Measurements from ENCODE around the gene FOXP3. TPM values are rescaled to one million over a fixed set of nuclear protein-coding genes. Genes with fewer than 3 reads are reported as not detected.

The FOXP3 gene
- polyA plus RNA-seq, 1 of the 3 experiments (the other 2 are of a cell fraction), result 0.12 TPM

DNA sequence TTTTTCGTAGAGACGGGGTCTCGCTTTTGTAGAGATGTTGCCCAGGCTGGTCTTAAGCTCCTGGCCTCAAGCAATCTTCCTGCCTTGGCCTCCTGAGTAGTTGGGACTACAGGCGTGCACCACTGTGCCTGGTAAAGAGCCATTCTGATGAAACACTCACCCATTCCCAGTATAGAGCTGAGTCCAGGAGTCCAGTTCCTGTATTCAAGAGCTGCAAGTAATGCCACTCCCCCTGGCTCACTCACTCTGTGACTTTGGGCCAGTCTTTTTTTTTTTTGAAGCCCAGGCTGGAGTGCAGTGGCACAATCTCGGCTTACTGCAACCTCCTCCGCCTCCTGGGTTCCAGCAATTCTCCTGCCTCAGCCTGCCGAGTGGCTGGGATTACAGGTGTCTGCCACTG is 25.8 kb downstream of the FOXP3 start:
- Histone ChIP-seq H3K4me3 (ENCODE audit: low read depth in 2 of 2, low read length in 1 of 2) (no peak overlapping the region), H3K9ac (no peak overlapping the region), H3K27ac (ENCODE audit: low read depth in 2 of 2, low read length in 1 of 2) (no peak overlapping the region), H4K20me1 (ENCODE audit: insufficient read depth) (no peaks in the 10 kb centered on the region), H3K27me3 (ENCODE audit: insufficient read depth) (no peaks in the 10 kb centered on the region; the same call in 1 of the 2 replicates), H3K79me2 (ENCODE audit: insufficient read depth) (no peaks in the 10 kb centered on the region), H3K9me3 (no peaks in the 10 kb centered on the region), H3K4me2 (no peak overlapping the region), H2AFZ (ENCODE audit: low read depth) (no peak overlapping the region), H3F3A (replicated peaks; ENCODE audit: insufficient read depth) (no peaks in the 10 kb centered on the region), H3K36me3 (replicated peaks in 1 of 2; ENCODE audit: control insufficient read depth in 1 of 2, insufficient read depth in 2 of 2, low read length in 1 of 2) (no peaks in the 10 kb centered on the region), H3K4me1 (ENCODE audit: control insufficient read depth in 1 of 2, insufficient read depth in 2 of 2, low read depth in 1 of 2, low read length in 1 of 2) (no peaks in the 10 kb centered on the region), H3K9me2 (no peaks in the 10 kb centered on the region)
- 39% methylated on average over 6 of the region's 7 CpGs for WGBS (ENCODE audit: low lambda C conversion rate)
- TF ChIP-seq FOXM1 (IDR thresholded peaks at IDR 0.05; ENCODE audit: low read depth) (no peak), RCOR1 (IDR thresholded peaks at IDR 0.05; ENCODE audit: low read length) (no peak), SIN3A (IDR thresholded peaks at IDR 0.05; ENCODE audit: borderline replicate concordance, low read depth, low read length) (no peak), MXI1 (IDR thresholded peaks at IDR 0.05; ENCODE audit: low read depth, low read length) (no peak), YY1 (IDR thresholded peaks at IDR 0.05; ENCODE audit: low read depth) (no peak), TAF1 (IDR thresholded peaks at IDR 0.05; ENCODE audit: borderline replicate concordance, low read depth, low read length) (no peak), MEF2A (IDR thresholded peaks at IDR 0.05; ENCODE audit: borderline replicate concordance, low read depth) (no peak), NFIC (IDR thresholded peaks at IDR 0.05; ENCODE audit: borderline replicate concordance) (no peak), RXRA (IDR thresholded peaks at IDR 0.05; ENCODE audit: borderline replicate concordance, low read depth) (no peak), EZH2phosphoT487 (IDR thresholded peaks at IDR 0.05; ENCODE audit: borderline replicate concordance, low read depth) (no peak), CHD2 (IDR thresholded peaks at IDR 0.05; ENCODE audit: low read length, partially characterized antibody) (no peak), JUND (IDR thresholded peaks at IDR 0.05) (no peak)
- TF ChIP-seq, protein P1, sequence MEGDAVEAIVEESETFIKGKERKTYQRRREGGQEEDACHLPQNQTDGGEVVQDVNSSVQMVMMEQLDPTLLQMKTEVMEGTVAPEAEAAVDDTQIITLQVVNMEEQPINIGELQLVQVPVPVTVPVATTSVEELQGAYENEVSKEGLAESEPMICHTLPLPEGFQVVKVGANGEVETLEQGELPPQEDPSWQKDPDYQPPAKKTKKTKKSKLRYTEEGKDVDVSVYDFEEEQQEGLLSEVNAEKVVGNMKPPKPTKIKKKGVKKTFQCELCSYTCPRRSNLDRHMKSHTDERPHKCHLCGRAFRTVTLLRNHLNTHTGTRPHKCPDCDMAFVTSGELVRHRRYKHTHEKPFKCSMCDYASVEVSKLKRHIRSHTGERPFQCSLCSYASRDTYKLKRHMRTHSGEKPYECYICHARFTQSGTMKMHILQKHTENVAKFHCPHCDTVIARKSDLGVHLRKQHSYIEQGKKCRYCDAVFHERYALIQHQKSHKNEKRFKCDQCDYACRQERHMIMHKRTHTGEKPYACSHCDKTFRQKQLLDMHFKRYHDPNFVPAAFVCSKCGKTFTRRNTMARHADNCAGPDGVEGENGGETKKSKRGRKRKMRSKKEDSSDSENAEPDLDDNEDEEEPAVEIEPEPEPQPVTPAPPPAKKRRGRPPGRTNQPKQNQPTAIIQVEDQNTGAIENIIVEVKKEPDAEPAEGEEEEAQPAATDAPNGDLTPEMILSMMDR (IDR thresholded peaks at IDR 0.05), result no peak
- TF ChIP-seq, protein P2, sequence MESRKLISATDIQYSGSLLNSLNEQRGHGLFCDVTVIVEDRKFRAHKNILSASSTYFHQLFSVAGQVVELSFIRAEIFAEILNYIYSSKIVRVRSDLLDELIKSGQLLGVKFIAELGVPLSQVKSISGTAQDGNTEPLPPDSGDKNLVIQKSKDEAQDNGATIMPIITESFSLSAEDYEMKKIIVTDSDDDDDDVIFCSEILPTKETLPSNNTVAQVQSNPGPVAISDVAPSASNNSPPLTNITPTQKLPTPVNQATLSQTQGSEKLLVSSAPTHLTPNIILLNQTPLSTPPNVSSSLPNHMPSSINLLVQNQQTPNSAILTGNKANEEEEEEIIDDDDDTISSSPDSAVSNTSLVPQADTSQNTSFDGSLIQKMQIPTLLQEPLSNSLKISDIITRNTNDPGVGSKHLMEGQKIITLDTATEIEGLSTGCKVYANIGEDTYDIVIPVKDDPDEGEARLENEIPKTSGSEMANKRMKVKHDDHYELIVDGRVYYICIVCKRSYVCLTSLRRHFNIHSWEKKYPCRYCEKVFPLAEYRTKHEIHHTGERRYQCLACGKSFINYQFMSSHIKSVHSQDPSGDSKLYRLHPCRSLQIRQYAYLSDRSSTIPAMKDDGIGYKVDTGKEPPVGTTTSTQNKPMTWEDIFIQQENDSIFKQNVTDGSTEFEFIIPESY (IDR thresholded peaks at IDR 0.05; ENCODE audit: borderline replicate concordance, low read depth), result no peak
- TF ChIP-seq, protein P3, sequence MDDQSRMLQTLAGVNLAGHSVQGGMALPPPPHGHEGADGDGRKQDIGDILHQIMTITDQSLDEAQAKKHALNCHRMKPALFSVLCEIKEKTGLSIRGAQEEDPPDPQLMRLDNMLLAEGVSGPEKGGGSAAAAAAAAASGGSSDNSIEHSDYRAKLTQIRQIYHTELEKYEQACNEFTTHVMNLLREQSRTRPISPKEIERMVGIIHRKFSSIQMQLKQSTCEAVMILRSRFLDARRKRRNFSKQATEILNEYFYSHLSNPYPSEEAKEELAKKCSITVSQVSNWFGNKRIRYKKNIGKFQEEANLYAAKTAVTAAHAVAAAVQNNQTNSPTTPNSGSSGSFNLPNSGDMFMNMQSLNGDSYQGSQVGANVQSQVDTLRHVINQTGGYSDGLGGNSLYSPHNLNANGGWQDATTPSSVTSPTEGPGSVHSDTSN (IDR thresholded peaks at IDR 0.05), result no peak
- TF ChIP-seq, protein P4, sequence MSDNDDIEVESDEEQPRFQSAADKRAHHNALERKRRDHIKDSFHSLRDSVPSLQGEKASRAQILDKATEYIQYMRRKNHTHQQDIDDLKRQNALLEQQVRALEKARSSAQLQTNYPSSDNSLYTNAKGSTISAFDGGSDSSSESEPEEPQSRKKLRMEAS (IDR thresholded peaks at IDR 0.05; ENCODE audit: low read depth), result no peak
- DNase-seq, result no peak
- ChIA-PET CTCF (interaction anchor here (0.7 to 1.2 kb wide), 2 partner anchors 15 to 46 kb away, joined by 3 read pairs; no protein-coding TSS in a partner anchor), POLR2A (no interaction called here)

Measured in SK-N-SH (cell line).